Skeletal muscle satellite cell (primary cell): ENCODE data around the gene KIR2DL3.
"Not testable (repeated sequence)": the region's sequence is repeated elsewhere in the genome, so short reads cannot be mapped to it uniquely, and the experiment has no call there.

Experiments
- H3K27me3 ChIP-seq: 2 replicates; pipeline ENCODE4 v1.7.0; 2013; ENCODE audit warnings: low read length; ENCODE audit not compliant: control insufficient read depth, insufficient read depth
- H3K36me3 ChIP-seq: 2 replicates; pipeline ENCODE4 v1.7.0; 2013; ENCODE audit warnings: mild to moderate bottlenecking, control low read depth, low read length; ENCODE audit not compliant: insufficient read depth
- H3K4me1 ChIP-seq: 2 replicates; pipeline ENCODE4 v1.7.0; 2013; ENCODE audit warnings: low read length; ENCODE audit not compliant: control insufficient read depth, insufficient read depth
- H3K4me2 ChIP-seq: 2 replicates; pipeline ENCODE4 v1.7.0; 2013; ENCODE audit warnings: mild to moderate bottlenecking, low read length
- H3K4me3 ChIP-seq: 2 replicates; pipeline ENCODE4 v1.7.0; 2013; ENCODE audit warnings: low read length
- H3K9ac ChIP-seq: 2 replicates; pipeline ENCODE4 v1.7.0; 2013; ENCODE audit warnings: mild to moderate bottlenecking, low read depth, low read length, moderate library complexity
- H3K9me3 ChIP-seq: replicated peaks from 2 replicates; pipeline ENCODE4 v1.7.0; 2013; ENCODE audit warnings: mild to moderate bottlenecking, control low read depth, low read length

Gene KIR2DL3

GRCh38 chr19:54775830-54776229 is 37.5 kb downstream of the KIR2DL3 start:
- not testable (repeated sequence) for H3K4me2 ChIP-seq, H3K4me3 ChIP-seq, H3K9ac ChIP-seq, H3K27me3 ChIP-seq, H3K4me1 ChIP-seq, H3K9me3 ChIP-seq, H3K36me3 ChIP-seq

GRCh38 chr19:54777851-54778250 is 39.5 kb downstream of the KIR2DL3 start:
- not testable (repeated sequence) for H3K4me3 ChIP-seq, H3K4me1 ChIP-seq

GRCh38 chr19:54778896-54779295 is 40.6 kb downstream of the KIR2DL3 start:
- H3K4me1 ChIP-seq, H3K4me3 ChIP-seq, H3K4me2 ChIP-seq, H3K9me3 ChIP-seq, H3K9ac ChIP-seq, H3K36me3 ChIP-seq, H3K27me3 ChIP-seq: not testable (repeated sequence)

More at GRCh38 chr19:54777851-54778250, 39.5 kb downstream of the KIR2DL3 start:
- H3K36me3 ChIP-seq, H3K27me3 ChIP-seq, H3K9ac ChIP-seq, H3K9me3 ChIP-seq, H3K4me2 ChIP-seq: not testable (repeated sequence)

- H3K27me3 ChIP-seq, H3K4me2 ChIP-seq, H3K4me3 ChIP-seq, H3K9ac ChIP-seq, H3K36me3 ChIP-seq, H3K9me3 ChIP-seq, H3K4me1 ChIP-seq: not testable (repeated sequence)
Measured at GRCh38 chr19:54782916-54783315, 44.6 kb downstream of the KIR2DL3 start.

GRCh38 chr19:54786091-54786723 is 47.9 kb downstream of the KIR2DL3 start:
- not testable (repeated sequence) for H3K4me2 ChIP-seq, H3K9me3 ChIP-seq, H3K4me3 ChIP-seq, H3K27me3 ChIP-seq, H3K4me1 ChIP-seq, H3K9ac ChIP-seq, H3K36me3 ChIP-seq

- not testable (repeated sequence) for H3K9me3 ChIP-seq, H3K9ac ChIP-seq
Measured at GRCh38 chr19:54788154-54788553, 49.8 kb downstream of the KIR2DL3 start.

GRCh38 chr19:54790711-54791110 is 52.4 kb downstream of the KIR2DL3 start:
- H3K36me3 ChIP-seq: no peaks in the 10 kb centered on the region
- H3K4me3 ChIP-seq: no peak overlapping the region
- H3K9me3 ChIP-seq: no peaks in the 10 kb centered on the region
- no peak overlapping the region for H3K4me2 ChIP-seq
- H3K9ac ChIP-seq: no peak overlapping the region
- no peaks in the 10 kb centered on the region for H3K27me3 ChIP-seq
- no peaks in the 10 kb centered on the region for H3K4me1 ChIP-seq

More at GRCh38 chr19:54788154-54788553, 49.8 kb downstream of the KIR2DL3 start:
- not testable (repeated sequence) for H3K4me3 ChIP-seq, H3K36me3 ChIP-seq, H3K27me3 ChIP-seq, H3K4me2 ChIP-seq, H3K4me1 ChIP-seq

- no peak overlapping the region for H3K4me3 ChIP-seq
- no peak overlapping the region for H3K9ac ChIP-seq
- no peaks in the 10 kb centered on the region for H3K36me3 ChIP-seq
- no peaks in the 10 kb centered on the region for H3K4me1 ChIP-seq
- H3K4me2 ChIP-seq: no peak overlapping the region
- H3K9me3 ChIP-seq: no peaks in the 10 kb centered on the region
- no peaks in the 10 kb centered on the region for H3K27me3 ChIP-seq
Measured at GRCh38 chr19:54791476-54791875, 53.2 kb downstream of the KIR2DL3 start.

- Histone ChIP-seq H3K27me3 (no peaks in the 10 kb centered on the region), H3K9ac (no peak overlapping the region), H3K4me2 (no peak overlapping the region), H3K4me3 (no peak overlapping the region), H3K36me3 (no peaks in the 10 kb centered on the region), H3K9me3 (no peaks in the 10 kb centered on the region), H3K4me1 (no peaks in the 10 kb centered on the region)
Measured at GRCh38 chr19:54792814-54793213, 54.5 kb downstream of the KIR2DL3 start.

- Histone ChIP-seq H3K36me3 (no peaks in the 10 kb centered on the region), H3K4me1 (no peaks in the 10 kb centered on the region), H3K9ac (no peak overlapping the region), H3K4me2 (no peak overlapping the region), H3K27me3 (no peaks in the 10 kb centered on the region), H3K9me3 (no peaks in the 10 kb centered on the region), H3K4me3 (no peak overlapping the region)
Measured at GRCh38 chr19:54795758-54796157, 57.4 kb downstream of the KIR2DL3 start.
